KG1 (cell line): ENCODE data around the gene SNX20.

Experiments used
- DNase-seq: peaks from one replicate; lab custom pipeline; 2025; lab: John Stamatoyannopoulos, UW

The SNX20 gene, protein sequence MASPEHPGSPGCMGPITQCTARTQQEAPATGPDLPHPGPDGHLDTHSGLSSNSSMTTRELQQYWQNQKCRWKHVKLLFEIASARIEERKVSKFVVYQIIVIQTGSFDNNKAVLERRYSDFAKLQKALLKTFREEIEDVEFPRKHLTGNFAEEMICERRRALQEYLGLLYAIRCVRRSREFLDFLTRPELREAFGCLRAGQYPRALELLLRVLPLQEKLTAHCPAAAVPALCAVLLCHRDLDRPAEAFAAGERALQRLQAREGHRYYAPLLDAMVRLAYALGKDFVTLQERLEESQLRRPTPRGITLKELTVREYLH

DNA sequence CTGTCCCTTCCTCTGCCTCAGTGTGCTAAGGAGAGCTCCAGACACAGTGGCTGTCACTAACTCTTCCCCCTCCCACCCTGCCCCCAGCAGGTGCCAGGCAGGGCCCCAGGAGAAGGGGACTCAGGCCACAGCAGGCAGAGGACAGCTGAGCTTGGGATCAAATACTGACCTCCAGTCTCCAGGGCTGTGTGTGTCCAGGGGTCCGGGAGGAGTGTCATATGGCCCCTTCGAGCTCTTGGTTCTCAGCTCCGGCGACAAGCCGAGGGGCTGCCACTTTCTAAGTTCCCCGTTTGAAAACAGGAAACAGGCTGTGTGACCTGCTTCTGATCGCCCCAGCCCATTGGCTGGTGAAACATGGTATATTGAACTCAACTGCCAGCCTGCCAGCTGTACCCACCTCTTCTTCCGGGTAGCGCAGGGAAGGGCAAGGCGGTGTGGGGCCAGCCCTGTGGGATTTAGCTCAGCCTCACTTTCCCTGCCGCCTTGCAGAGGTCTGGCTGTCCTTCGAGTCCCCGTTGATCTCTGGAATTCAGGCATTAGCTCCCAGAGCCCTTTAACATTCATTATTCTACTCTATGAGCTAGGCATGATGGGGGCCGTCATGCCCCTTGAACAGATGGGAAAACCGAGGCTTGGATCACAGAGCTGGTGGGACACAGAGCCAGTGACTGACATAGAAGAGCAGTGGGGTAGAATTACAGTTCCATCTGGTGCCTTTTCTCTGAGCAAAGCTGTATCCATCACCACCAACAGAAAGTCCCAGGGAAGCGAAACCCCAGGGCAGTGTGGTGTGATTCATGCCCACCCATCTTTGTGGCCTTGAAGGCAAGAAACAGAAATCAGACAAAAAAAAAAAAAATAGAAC lies at the start of gene SNX20:
TSS of gene SNX20 (minus strand) at position 292 of the 865 bp plus-strand sequence. CDS start 3,786 bp downstream, outside the sequence.
- peak; percentile 56 for DNase-seq

DNA sequence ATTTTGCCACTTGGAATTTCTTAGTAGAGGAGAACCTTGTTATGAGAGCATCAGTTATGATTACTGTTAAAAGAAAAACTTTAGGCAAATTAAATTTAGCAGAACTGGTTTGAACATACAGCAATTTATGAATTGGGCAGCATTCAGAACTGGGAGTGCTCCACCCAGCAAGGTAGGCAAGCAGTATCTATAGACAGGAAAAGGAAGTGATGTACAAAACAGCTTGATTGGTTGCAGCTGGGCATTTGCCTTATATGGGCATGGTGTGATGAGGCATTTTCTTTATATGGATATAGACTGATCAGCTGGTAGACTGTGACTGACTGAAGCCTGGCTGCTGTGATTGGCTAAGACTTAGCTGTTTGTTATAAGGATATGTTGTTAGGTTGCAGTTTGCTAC lies 43.2 kb upstream of the SNX20 start:
- DNase-seq = no peak

DNA sequence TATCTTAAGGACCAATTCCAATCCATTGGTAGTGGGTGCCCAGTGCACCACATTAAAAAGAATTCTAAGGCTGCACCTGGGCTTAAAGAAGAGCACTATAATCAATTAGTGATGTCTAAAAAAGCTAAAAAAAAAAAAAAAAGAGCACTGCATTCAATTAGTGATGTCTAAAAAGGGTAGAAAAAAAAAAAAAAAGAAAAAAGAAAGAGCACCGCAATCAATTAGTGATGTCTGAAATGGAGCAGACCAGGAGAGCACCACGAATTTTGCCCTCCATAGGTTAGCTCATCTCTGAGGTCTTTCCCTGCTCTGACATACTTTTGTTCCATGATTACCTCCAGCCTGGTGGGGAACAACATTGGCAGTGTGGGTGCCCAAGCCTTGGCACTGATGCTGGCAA lies 41.8 kb upstream of the SNX20 start:
- no peak for DNase-seq

DNA sequence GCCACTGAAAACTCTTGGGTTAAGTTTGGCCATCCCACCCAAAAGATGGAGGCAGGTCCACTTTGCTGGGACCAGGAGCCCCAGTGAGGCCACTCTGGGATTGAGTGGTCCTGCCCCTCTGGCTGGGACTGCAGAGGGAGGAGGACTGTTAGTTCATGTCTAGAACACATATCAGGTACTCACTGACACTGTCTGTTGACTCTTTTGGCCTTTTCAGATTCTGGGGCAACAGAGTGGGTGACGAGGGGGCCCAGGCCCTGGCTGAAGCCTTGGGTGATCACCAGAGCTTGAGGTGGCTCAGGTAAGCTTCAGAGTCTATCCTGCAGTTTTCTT lies 41.3 kb upstream of the SNX20 start:
- DNase-seq = no peak

DNA sequence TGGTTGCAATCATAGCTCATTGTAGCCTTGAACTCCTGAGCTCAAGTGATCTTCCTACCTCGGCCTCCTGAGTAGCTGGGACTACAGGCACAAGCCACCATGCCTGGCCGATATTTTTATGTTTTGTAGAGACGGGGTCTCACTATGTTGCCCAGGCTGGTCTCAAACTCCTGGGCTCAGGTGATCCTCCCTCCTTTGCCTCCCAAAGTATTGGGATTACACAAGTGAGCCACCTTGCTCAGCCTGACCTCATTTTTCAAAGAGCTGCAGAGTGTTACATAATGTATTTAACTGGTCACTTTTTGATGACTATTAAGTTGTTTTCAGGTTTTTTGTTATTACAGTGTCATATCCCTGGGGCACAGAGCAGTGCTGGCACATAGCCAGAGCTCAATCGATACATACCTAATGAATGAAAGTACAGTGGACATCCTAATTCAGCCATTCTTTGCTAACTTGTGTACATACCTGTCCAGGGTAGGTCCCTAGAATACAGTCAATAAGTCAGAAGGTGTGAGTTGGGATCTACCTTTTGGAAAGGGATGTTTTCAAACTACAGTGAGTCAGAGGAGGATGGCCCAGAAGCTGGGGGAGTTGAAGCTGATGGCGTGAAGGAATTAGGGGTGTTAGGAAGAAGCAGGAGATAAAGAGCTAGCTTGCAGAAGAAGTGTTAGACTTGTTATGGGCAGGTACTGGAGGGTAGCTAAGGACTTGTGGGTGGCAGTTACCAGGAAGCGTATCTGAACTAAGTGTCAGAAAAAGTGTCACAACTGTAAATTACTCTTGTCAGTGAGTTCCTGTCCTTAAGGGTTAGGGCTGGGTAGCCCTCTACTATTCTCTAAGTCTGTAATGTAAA lies 40.7 kb upstream of the SNX20 start:
- DNase-seq = peak; percentile 44

DNA sequence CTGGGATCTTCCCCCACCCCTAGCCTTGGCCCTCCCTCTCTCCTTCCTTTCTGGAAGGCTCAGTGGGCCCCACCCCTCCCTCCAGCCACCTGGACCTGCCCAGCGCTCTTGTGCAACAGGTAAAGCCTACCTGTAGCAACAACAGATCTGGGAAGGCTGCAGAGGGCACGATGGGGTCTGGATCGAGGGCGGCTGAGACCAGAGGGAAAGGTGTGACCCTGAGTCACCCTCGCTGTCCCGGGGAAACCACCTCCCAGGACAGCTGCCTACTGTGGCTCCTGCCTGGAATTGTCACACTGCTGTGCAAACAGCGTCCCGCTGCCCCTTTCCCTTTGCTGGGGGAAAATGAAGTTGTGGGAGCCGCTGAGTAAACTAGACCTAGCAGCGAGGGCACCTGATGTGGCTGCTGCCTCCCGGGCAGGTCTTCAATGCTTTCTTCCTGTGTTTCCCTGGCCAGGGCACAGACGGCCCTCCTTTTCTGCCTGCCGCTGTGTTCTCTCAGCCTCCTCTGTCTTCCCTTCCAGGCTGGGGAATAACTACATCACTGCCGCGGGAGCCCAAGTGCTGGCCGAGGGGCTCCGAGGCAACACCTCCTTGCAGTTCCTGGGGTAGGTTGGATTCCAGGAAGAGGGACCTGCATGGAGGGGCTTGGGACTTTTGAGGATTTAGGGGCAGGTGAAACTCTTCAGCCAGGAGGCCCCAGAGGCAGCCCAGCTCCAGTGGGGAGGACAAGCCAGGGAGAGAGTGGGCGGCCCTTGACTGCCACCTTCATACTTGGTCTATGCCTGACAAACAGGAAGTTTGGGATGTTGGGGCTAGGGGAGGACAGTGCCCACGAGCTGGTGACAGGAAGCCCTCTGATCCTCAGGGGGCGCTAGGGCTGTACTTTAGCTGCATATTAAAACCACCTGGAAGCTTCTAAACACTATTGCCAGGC lies 38.6 kb upstream of the SNX20 start:
- DNase-seq = peak; percentile 58

DNA sequence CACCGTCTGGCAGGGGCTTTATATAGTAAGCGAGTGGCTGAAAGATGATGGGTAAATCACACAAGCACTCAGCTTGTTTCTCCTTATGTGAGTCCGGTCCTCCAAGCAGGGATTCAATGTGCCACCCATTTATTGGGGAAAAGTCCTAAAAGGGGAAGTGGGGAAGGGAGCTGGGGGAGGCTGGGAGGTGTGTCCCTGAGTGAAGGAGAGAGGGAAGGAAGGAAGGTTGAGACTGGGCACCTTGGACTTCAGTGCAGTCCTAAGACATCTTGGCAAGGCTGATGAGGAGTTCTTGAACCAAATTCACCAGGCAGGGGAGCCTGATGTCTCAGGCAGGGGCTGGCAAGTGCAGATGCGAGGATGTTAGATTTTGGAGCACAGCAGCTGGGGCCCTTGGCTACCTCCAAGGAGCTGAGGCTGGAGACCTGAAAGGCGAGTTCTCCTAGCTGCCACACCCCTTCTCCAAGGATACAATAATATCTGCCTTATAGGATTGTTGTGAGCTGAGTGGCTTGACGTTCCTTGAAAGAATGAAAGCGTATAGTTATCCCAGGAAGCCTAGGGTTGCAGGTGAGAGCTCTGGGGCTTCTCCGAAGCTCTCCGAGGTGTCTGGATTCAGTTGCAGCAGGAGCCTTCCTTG lies 37.8 kb upstream of the SNX20 start:
- no peak for DNase-seq

DNA sequence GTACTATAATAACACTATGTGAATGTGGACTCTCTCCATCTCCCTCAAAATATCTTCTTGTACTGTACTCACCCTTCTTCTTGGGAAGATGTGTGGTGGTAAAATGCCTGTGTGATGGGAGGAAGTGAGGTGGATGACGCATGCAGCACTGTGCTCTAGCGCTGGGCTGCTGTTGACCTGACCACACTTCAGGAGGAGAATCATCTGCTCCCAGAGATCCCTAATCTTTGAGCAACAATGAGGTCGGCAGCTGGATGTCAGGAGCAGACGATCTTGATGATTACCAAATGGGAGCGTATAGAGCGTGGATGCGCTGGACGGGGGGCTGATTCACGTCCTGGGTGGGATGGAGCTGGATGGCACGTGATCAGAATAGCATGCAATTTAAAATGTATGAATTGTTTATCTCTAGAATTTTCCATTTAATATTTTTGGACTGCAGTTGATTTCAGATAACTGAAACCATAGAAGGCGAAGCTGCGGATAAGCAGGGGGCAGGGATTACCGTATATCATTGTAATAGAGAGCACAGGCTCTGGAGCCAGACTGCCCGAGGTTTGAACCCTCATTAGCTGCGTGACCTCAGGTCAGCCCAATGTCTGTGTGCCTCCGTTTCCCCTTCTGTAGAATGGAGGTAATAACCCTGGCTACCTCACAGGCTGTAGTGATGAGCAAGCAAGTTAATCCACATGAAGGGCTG lies 37.1 kb upstream of the SNX20 start:
- no peak for DNase-seq

DNA sequence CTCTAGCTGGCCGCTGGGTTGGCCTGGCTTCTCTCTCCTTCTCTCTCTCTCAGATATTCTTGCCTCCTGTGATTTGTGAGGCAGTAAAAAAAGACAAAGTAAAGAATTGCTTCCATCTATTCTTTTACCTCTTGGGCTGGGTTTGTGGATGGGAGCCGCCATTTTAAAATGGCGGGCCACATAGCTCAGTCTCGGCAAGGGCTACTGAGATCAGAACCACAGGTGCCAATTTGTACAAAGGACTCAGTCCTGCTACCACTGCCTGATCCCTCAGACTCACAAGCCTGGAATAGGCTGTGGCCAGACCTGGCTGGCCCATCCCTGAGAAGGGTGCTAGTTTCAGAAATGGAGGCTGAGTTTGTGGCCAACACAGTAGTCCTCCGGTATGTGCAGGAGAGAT lies 36.4 kb upstream of the SNX20 start:
- DNase-seq = no peak

DNA sequence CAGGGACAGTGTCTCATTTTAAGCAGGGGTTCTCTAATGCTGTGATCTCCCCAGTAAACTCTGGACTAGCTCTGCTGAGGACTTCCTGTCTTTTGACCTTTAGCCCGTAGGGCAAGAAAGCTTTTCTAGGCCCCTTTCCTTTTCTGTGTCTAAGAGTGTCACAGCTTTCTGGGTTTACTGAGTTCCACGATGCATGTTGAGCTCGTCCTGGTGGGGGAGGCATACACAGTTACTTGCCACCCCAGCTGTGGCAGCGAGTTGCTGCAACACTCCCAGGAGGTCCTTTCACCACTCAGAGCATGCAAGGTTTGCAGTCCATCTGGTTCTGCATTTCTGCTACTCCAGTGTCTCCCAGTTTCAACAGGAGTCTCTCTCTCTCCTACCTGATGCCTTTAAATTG lies 36.0 kb upstream of the SNX20 start:
- DNase-seq = no peak

DNA sequence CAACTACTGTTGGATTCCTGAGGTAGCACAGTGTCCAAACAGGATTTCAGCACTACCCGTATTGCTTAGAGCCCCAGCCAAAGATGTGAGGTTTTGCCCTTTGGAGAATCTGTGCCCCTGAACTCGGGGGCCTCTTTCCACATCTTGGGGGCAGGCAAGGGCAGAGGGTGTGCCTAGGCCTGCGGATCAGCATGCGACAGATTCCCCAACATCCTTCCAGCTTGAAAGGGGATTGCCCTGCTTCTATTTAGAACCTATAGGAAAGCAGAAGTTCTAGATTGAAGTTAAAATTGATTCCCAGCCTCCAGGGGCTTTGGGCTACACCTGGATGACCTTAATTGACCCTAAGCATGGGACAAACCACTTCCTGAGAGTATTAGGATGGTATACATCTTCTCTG lies 31.8 kb upstream of the SNX20 start:
- DNase-seq = no peak

DNA sequence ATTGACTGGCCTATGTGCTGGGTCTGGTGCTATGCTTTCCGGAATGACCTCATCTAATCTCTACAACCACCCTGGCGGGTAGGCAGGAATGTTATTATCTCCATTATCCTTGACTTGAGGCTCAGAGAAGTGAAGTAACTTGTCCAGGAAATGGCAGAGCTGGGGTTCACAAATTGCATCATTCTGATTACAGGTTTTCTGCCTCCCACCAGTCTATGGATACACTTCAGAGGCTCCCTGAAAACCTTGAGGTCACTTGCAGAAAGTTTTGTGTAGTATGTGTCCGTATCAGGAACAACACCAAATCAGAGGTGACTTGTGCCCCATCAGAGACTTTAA lies 31.4 kb upstream of the SNX20 start:
- no peak for DNase-seq

DNA sequence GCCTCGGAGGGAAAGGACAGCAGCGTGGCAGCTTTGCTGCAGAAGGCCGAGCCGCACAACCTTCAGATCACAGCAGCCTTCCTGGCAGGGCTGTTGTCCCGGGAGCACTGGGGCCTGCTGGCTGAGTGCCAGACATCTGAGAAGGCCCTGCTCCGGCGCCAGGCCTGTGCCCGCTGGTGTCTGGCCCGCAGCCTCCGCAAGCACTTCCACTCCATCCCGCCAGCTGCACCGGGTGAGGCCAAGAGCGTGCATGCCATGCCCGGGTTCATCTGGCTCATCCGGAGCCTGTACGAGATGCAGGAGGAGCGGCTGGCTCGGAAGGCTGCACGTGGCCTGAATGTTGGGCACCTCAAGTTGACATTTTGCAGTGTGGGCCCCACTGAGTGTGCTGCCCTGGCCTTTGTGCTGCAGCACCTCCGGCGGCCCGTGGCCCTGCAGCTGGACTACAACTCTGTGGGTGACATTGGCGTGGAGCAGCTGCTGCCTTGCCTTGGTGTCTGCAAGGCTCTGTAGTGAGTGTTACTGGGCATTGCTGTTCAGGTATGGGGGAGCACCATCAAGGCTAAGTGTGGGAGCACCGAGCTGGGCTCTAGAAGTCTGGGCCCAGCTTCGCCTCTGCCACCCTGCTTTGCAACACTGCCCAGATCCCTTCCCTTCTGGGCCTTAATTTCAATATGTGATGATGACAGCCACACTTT lies 30.9 kb upstream of the SNX20 start:
- DNase-seq = no peak

DNA sequence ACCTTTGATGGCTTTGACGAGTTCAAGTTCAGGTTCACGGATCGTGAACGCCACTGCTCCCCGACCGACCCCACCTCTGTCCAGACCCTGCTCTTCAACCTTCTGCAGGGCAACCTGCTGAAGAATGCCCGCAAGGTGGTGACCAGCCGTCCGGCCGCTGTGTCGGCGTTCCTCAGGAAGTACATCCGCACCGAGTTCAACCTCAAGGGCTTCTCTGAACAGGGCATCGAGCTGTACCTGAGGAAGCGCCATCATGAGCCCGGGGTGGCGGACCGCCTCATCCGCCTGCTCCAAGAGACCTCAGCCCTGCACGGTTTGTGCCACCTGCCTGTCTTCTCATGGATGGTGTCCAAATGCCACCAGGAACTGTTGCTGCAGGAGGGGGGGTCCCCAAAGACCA lies 29.9 kb upstream of the SNX20 start:
- no peak for DNase-seq

DNA sequence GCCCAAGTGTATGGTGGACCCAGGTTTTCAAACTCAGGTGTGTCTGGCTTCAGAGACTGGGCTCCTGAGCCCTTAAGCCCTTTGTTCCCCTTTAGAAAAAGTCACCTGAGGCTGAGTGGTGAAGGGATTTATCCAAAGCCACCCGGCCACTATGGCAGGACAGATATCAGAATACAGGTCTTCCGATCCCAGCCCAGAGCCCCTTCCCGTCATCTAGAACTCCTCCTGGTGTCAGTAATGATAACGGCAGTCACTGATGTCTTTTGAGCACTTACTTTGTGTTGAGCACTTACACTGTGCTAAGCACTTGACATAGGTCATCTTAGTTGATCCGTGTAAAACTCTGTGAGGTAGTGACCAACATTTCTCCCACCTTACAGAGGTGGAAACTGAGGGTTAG lies 28.9 kb upstream of the SNX20 start:
- no peak for DNase-seq

DNA sequence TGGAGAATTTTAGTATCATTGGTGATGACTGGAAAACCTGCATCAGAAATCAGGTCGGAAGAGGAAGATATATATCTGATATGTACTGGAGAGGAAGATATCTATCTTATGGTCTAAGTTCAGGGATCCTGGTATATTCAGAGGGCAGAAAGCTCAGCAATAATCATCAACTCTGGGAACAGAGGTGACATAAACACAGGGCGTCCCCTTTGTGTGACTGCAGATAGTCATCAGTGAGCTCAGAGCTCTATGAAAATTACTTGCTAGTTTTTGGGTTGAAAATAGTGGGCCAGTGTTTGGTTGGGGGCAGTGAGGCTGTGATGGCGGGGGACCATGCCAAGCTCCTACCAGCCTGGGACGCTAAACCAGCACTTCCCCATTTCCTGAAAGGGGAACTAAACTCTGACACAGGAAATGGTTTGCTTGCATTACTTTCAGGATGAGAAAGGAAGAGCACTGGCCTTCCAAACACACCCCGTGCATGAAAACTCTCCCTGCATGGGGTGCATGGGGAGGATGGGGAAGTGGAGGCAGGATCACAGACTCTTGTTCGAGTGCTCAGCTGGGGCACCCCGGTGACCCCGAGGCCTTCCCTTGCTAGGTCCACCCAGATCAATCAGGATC lies 28.1 kb upstream of the SNX20 start:
- DNase-seq = peak; percentile 75

DNA sequence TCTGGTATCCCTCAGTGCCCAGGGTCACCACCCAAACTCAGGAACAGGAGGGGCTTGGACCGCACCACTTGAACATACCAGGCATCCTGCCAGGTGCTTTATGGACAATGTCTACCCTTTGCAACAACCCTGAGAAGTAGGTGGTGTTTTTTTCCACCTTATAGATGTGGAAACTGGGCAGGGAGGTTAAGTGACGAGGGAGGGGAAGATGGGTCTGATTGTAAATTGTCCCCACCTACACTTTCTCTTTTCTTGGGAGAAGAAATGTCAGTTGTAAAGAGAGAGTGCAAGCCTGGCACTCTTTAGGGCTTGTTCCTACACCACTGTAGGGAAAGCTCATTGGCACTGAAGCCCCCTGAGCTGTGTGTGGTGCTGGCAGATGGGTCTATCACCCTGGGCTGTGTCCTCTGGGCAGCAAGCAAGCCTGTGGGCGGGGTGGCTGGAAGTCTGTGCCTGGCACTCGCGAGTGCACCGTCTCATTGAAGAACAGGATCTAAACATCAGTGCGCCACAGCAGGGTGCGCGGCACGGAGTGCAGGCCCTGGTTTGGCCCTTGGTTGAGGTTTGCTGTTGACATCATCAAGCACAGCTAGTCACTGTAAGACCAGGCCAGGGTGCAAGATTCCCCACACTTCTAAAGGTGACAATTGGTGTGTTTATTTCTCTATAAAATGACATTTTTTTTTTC lies 27.4 kb upstream of the SNX20 start:
- DNase-seq = no peak

DNA sequence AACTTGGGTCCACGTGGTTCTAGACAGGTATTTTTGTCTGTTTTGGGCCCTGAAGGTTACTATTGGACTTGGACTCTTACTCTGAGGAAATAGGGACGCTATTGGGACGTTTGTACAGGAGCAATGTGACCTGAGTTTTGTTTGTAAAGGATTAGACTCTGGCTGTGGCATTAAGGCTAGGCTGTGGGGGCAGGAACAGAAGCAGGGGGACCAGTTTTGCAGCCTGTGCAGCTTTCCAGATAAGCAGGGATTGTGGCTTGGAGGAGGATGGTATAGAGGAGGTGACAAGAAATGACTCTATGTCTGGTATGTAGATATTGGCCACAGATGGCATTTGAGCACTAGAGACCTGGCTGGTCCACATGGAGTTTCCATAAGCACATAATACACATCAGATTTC lies 25.1 kb upstream of the SNX20 start:
- DNase-seq = no peak
